Heart right ventricle (tissue), 16 donors: Measurements from ENCODE around the gene MYOF. TPM values are rescaled to one million over a fixed set of nuclear protein-coding genes. Genes with fewer than 3 reads are reported as not detected.

Experiments
- ATAC-seq, 8 donors: fragments of 200-7000 bp; cut with Tn5 transposase; one replicate each; pipeline ENCODE4 v1.9.1; 2020; ENCODE audit warnings: mild to moderate bottlenecking in 8 of 8, moderate library complexity in 8 of 8, moderate number of reproducible peaks in 1 of 8
- DNase-seq, 2 donors: peaks; one replicate each; pipeline ENCODE4 v3.0.0-alpha.2; 2020
- H3K27ac ChIP-seq, 10 donors: fragments of 200-600 bp; sonication (generic) in 2 of 10; one replicate each; pipeline versions ENCODE4 v1.5.0 to v1.8.0; 2020 to 2022; ENCODE audit warnings: mild to moderate bottlenecking in 3 of 10
- H3K27me3 ChIP-seq, 7 donors: fragments of 200-600 bp; one replicate each; pipeline ENCODE4 v1.8.0; 2021 to 2022; ENCODE audit warnings: mild to moderate bottlenecking in 2 of 7
- H3K36me3 ChIP-seq, 9 donors: fragments of 200-600 bp; sonication (generic) in 1 of 9; one replicate each; pipeline versions ENCODE4 v1.5.0 to v1.8.0; 2020 to 2022; ENCODE audit warnings: mild to moderate bottlenecking in 2 of 9
- H3K4me1 ChIP-seq, 9 donors: fragments of 200-600 bp; sonication (generic) in 1 of 9; one replicate each; pipeline versions ENCODE4 v1.5.0 to v1.8.0; 2020 to 2022; ENCODE audit warnings: mild to moderate bottlenecking in 4 of 9
- H3K4me3 ChIP-seq, 10 donors: fragments of 200-600 bp; sonication (generic) in 2 of 10; one replicate each; pipeline versions ENCODE4 v1.5.0 to v1.8.0; 2020 to 2022; ENCODE audit warnings: mild to moderate bottlenecking in 7 of 10, moderate library complexity in 2 of 10
- H3K9me3 ChIP-seq, 11 donors: fragments of 200-600 bp in 10 of 11; sonication (generic) in 2 of 11; one replicate each; pipeline versions ENCODE4 v1.5.0 to v1.8.0; 2013 to 2022; ENCODE audit warnings: mild to moderate bottlenecking in 2 of 11, control low read depth in 1 of 11, moderate library complexity in 1 of 11
- WGBS, 2 donors: extraction: QIAGEN DNeasy Blood & Tissue Kit; methylation state at CpG; one replicate each; pipeline ENCODE4 v1.1.7; 2013; ENCODE audit warnings: inconsistent platforms in 1 of 2; 5-methylcytosine and 5-hydroxymethylcytosine counted together
- intact Hi-C, 10 donors: fragments of 100-400 bp; cut with DNase I; formaldehyde crosslinking; loops; one replicate each; pipeline versions ENCODE4 v1.11.1 to v1.14.2; 2022
- long read RNA-seq, 3 donors: library from polyadenylated mRNA; unstranded; transcript quantifications; one replicate each; pipeline ENCODE4 v2.0.0, GENCODE V29; 2020 to 2021
- polyA plus RNA-seq, 2 donors: library from polyadenylated mRNA; stranded (reverse); fragments of 200-250 nt; gene quantifications; one replicate each; pipeline ENCODE4 v1.2.3, GENCODE V29; 2013
- total RNA-seq, 10 donors: library from RNA; stranded (reverse); fragmentation: NEBNext Ultra II Directional in 3 of 10; extraction: Animal tissue kit (Norgen Biotek cat#: 25700) in 3 of 10; gene quantifications; one replicate each; pipeline versions ENCODE4 v1.2.1 to v1.2.4, GENCODE V29; 2021 to 2023
- TF ChIP-seq, protein P1 (sequence below), 9 donors: fragments of 200-600 bp; sonication (generic) in 2 of 9; IDR thresholded peaks; one replicate each; pipeline versions ENCODE4 v1.5.0 to v1.8.0; 2021 to 2022; ENCODE audit warnings: antibody characterized with exemption in 9 of 9, mild to moderate bottlenecking in 5 of 9, moderate library complexity in 1 of 9
- donor health status: Arrhythmogenic right ventricular cardiomyopathy.
- donor health status: ischemic (EF 13 %, LVEDD 7.1; RV severe dilation, severe dysfunction).
- donor health status: healthy with polysubstance abuse.
- donor health status: DM: no; HTN: yes; CAD: no.
- donor health status: DM: no; HTN: no; CAD: no.
- donor health status: ischemic (EF 25% LVEDD 6.9; RV normal size, moderate dysfunction).
- donor health status: ischemic (EF 25% LVEDD 5.7; RV mildly dilated, moderate dysfunction).
- donor health status: healthy.
- donor health status: DM: yes; HTN: yes; CAD: no.
- donor health status: Ischemic cardiomyopathy.
- donor health status: ischemic (EF 35%, LVEDD 5.7; RV mildly dilated, moderate dysfunction).
- donor health status: nonischemic (EF 11% LVEDD 7.7; RV severe dilation, severe dysfunction).
- donor health status: DM: yes; HTN: yes; CAD: no.
- donor health status: PGD.
- donor health status: ischemic (EF 29% LVEDD 5.4; RV normal size, mild dysfunction).
- donor health status: nonischemic (EF 23%, LVEDD 6.1; RV moderate dilation, normal function).

The MYOF gene, protein sequence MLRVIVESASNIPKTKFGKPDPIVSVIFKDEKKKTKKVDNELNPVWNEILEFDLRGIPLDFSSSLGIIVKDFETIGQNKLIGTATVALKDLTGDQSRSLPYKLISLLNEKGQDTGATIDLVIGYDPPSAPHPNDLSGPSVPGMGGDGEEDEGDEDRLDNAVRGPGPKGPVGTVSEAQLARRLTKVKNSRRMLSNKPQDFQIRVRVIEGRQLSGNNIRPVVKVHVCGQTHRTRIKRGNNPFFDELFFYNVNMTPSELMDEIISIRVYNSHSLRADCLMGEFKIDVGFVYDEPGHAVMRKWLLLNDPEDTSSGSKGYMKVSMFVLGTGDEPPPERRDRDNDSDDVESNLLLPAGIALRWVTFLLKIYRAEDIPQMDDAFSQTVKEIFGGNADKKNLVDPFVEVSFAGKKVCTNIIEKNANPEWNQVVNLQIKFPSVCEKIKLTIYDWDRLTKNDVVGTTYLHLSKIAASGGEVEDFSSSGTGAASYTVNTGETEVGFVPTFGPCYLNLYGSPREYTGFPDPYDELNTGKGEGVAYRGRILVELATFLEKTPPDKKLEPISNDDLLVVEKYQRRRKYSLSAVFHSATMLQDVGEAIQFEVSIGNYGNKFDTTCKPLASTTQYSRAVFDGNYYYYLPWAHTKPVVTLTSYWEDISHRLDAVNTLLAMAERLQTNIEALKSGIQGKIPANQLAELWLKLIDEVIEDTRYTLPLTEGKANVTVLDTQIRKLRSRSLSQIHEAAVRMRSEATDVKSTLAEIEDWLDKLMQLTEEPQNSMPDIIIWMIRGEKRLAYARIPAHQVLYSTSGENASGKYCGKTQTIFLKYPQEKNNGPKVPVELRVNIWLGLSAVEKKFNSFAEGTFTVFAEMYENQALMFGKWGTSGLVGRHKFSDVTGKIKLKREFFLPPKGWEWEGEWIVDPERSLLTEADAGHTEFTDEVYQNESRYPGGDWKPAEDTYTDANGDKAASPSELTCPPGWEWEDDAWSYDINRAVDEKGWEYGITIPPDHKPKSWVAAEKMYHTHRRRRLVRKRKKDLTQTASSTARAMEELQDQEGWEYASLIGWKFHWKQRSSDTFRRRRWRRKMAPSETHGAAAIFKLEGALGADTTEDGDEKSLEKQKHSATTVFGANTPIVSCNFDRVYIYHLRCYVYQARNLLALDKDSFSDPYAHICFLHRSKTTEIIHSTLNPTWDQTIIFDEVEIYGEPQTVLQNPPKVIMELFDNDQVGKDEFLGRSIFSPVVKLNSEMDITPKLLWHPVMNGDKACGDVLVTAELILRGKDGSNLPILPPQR (N-terminal part only)
- total RNA-seq (10 to 100 TPM; 21.7 to 54.6 (median 41.6) TPM), polyA plus RNA-seq (10 to 100 TPM; 14.5 to 32.4 TPM)
- long read RNA-seq, donor 1, partial matches to known transcripts = 0 of 1 reads
- long read RNA-seq, donor 1, other reads (novel, unspliced or antisense) = 1 of 1 reads
- long read RNA-seq, donor 2, partial matches to known transcripts = 16 of 21 reads
- long read RNA-seq, donor 2, other reads (novel, unspliced or antisense) = 5 of 21 reads
- long read RNA-seq, donor 3, partial matches to known transcripts = 9 of 12 reads
- long read RNA-seq, donor 3, other reads (novel, unspliced or antisense) = 3 of 12 reads

DNA sequence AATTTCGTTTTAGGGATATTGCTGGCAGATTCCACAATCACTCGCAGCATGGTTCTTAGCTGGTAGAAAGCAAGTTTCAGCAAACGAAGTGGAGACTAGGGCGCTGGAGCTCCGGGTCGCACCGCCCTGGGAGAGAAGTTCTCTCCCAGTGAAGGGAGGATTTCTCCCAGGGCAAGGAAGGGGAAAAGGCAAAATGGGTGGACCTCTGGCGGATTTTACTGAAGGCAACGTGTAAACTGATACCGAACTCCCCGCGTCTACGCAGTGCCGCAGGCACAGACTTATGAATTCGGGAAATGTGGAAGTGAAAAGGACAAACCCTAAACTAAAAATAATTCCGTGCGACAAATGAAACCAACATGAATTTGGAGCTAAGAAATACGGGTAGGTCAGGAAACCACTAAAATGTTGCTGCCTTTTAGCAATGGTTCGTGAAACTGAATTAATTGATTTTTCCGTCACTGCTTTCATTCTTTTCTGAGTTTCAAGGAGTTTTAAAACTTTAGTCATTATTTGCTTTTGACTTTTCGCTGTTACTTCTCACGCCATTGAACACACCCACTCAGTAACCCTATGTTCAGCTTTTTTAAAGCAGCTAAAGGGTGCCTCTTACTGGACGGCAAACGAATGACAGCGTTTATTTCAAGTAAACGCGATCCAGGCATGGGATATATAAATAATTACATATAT is at the start of gene MYOF:
MYOF (minus strand) TSS at position 190 of the 690 bp plus-strand sequence; CDS start at position 50, 140 bp downstream.
- Histone ChIP-seq H3K4me1 (peaks cover 0 to 37% (median 13%) of the 10 kb centered on the region in 9 donors), H3K36me3 (peaks cover 0 to 8% (median 0%) of the 10 kb centered on the region in 9 donors), H3K27me3 (peaks cover 0 to 5% (median 0%) of the 10 kb centered on the region in 7 donors), H3K9me3 (no peaks in the 10 kb centered on the region), H3K4me3 (peak within 1 kb of the TSS; percentile 43 to 91 (median 66)), H3K27ac (peak within 1 kb of the TSS; percentile 38 to 94 (median 81))
- TF ChIP-seq, protein P1, sequence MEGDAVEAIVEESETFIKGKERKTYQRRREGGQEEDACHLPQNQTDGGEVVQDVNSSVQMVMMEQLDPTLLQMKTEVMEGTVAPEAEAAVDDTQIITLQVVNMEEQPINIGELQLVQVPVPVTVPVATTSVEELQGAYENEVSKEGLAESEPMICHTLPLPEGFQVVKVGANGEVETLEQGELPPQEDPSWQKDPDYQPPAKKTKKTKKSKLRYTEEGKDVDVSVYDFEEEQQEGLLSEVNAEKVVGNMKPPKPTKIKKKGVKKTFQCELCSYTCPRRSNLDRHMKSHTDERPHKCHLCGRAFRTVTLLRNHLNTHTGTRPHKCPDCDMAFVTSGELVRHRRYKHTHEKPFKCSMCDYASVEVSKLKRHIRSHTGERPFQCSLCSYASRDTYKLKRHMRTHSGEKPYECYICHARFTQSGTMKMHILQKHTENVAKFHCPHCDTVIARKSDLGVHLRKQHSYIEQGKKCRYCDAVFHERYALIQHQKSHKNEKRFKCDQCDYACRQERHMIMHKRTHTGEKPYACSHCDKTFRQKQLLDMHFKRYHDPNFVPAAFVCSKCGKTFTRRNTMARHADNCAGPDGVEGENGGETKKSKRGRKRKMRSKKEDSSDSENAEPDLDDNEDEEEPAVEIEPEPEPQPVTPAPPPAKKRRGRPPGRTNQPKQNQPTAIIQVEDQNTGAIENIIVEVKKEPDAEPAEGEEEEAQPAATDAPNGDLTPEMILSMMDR (IDR thresholded peaks at IDR 0.05) = peak; percentile 38 to 75 (median 57)
- intact Hi-C loops = loop anchor here in 8 of 10 donors (1.0 to 5.0 kb wide), 5 partner anchors 45 to 106 kb away; no protein-coding TSS in a partner anchor
- peak; percentile 83 to 96 (median 90) for ATAC-seq
- DNase-seq = peak; percentile 48 to 65
- WGBS, 2 donors = 1% methylated on average over 27 of the region's 27 CpGs

DNA sequence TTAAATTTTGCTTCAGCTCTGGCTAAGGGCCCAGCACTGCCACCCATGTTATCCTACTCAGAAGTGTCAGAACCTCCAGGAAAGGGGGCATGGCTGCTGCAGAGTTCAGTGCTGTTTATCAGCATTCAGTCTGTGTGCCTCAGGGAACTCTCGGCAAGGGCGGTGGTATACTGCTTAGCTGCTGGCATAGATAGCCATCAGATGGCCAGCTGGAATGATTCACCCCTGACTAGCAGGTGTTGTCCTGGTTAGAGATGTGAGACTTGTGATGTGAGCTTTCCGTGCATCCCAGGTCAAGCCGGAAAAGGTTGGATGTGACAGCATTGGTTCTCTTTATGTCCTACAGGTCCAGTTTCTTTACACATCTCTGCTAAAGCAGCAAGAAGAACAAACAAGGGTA is 36.4 kb upstream of the MYOF start:
- Histone ChIP-seq H3K27ac (no peak overlapping the region), H3K36me3 (peaks cover 0 to 39% (median 0%) of the 10 kb centered on the region in 9 donors), H3K27me3 (no peaks in the 10 kb centered on the region), H3K9me3 (no peaks in the 10 kb centered on the region), H3K4me3 (no peak overlapping the region), H3K4me1 (peaks cover 0 to 34% (median 7%) of the 10 kb centered on the region in 9 donors)
- TF ChIP-seq, protein P1 (IDR thresholded peaks at IDR 0.05) = no peak
- intact Hi-C loops = no loop called here
- WGBS, 2 donors = 96 to 98% methylated on average over 4 of the region's 4 CpGs
- DNase-seq (no peak), ATAC-seq (no peak)

DNA sequence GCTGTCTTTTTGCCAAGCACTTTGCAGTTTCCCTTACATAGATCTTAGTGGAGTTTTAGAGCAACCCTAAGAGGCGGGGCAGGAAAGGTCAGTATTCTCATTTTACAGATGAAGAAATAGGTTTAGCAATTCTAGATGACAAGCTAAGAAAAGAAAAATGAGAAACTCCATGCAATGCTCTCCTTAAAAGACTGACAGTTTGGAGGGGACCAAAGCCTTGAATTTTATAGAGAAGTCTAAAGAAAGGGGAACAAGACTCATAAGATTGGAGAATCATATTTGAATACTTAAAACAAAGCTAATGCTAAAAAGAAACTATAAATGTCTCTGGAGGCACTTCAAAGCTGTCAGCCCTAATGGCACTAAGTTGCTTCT is 33.9 kb upstream of the MYOF start:
- intact Hi-C loops = no loop called here
- TF ChIP-seq, protein P1 (IDR thresholded peaks at IDR 0.05) = no peak
- H3K27ac ChIP-seq = peak overlapping the region in 4 of 10 donors; percentile 52 to 82 (median 60)
- H3K4me1 ChIP-seq = peaks cover 0 to 34% (median 7%) of the 10 kb centered on the region in 9 donors
- ATAC-seq (peak in 2 of 8 donors; percentile 19 to 45), DNase-seq (no peak)
- no peaks in the 10 kb centered on the region for H3K9me3 ChIP-seq
- WGBS, 2 donors = 88 to 94% methylated on average over 1 of the region's 1 CpG
- no peaks in the 10 kb centered on the region for H3K27me3 ChIP-seq
- no peak overlapping the region for H3K4me3 ChIP-seq
- peaks cover 0 to 31% (median 0%) of the 10 kb centered on the region in 9 donors for H3K36me3 ChIP-seq
